GM19351 (cell line): Measurements from ENCODE around the gene DOP1B.
A peak's percentile ranks its signal among the peaks of the same experiment; 100 is the strongest.
"Not testable (repeated sequence)": the region's sequence is repeated elsewhere in the genome, so short reads cannot be mapped to it uniquely, and the experiment has no call there.

Source experiments
- ATAC-seq: cut with Tn5 transposase; IDR thresholded peaks from one replicate; pipeline ENCODE4 v1.9.1; 2021; ENCODE audit warnings: mild to moderate bottlenecking, moderate library complexity; ENCODE audit not compliant: unreplicated experiment

Gene DOP1B, protein sequence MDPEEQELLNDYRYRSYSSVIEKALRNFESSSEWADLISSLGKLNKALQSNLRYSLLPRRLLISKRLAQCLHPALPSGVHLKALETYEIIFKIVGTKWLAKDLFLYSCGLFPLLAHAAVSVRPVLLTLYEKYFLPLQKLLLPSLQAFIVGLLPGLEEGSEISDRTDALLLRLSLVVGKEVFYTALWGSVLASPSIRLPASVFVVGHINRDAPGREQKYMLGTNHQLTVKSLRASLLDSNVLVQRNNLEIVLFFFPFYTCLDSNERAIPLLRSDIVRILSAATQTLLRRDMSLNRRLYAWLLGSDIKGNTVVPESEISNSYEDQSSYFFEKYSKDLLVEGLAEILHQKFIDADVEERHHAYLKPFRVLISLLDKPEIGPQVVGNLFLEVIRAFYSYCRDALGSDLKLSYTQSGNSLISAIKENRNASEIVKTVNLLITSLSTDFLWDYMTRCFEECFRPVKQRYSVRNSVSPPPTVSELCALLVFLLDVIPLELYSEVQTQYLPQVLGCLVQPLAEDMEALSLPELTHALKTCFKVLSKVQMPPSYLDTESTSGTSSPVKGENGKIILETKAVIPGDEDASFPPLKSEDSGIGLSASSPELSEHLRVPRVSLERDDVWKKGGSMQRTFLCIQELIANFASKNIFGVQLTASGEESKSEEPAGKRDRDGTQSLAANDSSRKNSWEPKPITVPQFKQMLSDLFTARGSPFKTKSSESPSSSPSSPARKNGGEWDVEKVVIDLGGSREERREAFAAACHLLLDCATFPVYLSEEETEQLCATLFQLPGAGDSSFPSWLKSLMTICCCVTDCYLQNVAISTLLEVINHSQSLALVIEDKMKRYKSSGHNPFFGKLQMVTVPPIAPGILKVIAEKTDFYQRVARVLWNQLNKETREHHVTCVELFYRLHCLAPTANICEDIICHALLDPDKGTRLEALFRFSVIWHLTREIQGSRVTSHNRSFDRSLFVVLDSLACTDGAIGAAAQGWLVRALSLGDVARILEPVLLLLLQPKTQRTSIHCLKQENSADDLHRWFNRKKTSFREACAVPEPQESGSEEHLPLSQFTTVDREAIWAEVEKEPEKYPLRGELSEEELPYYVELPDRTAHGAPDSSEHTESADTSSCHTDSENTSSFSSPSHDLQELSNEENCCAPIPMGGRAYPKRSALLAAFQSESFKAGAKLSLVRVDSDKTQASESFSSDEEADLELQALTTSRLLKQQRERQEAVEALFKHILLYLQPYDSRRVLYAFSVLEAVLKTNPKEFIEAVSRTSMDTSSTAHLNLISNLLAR (N-terminal part only)

DNA sequence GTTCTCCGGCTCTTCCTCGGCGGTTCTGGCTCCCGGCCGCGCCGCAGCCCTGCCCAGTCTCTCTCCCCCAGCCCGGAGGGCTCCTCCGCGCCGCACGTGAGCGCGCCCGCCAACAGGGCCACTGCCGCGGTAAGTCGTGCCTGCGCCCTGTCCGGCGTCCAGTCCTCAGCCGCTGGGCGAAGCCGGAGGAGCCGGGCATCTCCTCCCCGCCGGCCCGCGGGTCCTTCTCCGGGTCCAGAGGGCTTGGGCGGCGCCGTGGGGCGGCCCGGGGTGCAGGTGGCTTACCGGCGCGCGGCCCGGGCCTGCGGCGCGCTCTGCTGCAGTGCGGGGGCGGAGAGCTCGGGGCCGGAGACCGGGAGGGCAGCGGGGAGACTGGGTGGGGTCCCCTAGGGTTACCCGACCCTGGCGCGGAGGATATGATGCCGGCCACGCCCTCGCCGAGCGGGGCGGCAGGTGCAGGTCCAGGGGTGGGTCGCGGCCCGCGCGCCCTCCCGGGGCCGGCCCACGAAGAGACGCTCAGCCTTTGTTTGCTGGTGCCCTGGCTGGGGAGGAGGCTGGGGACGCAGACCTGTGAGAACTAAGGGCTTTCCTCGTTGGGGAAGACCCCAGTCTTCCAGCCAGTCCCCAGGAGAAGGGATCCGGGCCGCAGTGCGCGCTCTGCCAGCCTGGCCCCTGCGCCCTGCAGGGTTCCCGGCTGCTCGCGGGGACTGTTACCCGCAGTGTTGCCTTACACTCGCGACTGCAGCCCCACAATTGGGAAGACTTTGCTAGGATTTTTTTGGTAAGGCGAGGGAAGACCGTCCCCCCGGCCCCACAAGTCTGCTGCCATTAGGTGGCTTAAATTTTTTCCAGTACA lies at the start of gene DOP1B:
DOP1B (plus strand) TSS at position 10 of the 856 bp plus-strand sequence. CDS start 7,910 bp downstream, outside the sequence.
- ATAC-seq = peak; percentile 24

GRCh38 chr21:36109868-36110267 lies 46.8 kb upstream of the DOP1B start:
- ATAC-seq = no peak

DNA sequence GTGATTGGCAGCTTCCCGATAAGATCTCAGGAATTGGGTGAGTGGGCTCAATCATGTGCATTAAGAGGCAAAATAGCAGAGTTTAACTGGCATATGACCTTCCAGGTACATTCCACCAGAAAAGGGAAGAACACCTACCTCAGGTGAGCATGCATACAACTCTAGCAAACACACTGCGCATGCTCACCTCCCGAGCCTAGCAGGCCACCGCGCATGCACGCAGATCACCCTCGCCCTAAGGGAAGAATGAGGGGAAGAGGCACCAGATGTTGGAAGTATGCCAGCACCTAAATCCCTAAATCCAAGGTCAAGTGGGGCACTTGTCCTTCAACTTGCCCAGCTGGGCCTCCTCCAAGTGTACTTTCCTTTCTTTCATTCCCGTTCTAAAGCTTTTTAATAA lies 45.4 kb upstream of the DOP1B start:
- ATAC-seq = no peak

DNA sequence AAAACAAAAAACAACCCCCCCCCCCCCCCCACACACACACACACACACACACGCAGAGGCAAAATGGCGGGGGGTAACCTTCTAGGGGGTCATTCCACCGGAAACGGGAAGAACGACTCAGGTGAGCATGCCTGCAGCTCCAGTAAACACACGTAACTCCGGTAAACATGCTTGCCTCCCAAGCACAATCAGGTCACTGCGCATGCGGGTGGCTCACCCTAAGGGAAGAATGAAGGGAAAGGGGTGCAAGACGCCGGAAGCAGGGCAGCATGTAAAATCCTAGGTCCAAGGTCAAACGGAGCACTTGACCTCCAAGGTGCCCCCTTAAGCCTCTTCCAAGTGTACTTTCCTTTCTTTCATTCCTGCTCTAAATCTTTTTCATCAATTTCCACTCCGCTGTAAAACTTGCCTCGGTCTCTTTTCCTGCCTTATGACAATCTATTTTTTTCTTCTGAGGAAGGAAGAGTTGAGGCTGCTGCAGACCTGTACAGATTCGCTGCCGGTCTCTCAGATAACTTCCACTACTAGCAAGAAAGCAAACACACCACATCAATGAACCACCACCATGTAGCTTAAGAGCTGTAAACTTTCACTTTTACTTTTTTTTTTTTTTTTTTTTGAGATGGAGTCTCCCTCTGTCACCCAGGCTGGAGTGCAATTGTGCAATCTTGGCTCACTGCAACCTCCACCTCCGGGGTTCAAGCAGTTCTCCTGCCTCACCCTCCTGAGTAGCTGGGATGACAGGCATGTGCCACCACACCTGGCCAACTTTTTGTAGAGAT lies 42.8 kb upstream of the DOP1B start:
- no peak for ATAC-seq

DNA sequence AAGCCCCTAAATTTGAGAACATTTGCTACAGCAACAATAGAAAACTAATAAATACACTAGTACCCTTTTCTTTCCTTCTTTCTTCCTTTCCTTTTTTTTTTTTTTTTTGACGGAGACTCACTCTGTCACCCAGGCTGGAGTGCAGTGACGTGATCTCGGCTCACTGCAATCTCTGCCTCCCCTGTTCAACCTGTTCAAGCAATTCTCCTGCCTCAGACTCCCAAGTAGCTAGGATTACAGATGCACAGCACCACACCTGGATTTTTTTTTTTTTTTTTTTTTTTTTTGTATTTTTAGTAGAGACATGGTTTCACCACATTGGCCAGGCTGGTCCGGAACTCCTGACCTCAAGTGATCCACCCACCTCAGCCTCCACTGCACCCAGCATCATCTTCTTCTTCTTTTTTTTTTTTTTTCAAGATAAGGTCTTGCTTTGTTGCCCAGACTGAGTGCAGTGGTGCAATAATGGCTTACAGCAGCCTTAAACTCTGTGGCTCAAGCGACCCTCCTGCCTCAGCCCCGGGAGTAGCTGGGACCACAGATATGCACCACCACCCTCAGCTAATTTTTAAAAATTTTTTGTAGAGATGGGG lies 41.4 kb upstream of the DOP1B start:
- ATAC-seq = no peak

DNA sequence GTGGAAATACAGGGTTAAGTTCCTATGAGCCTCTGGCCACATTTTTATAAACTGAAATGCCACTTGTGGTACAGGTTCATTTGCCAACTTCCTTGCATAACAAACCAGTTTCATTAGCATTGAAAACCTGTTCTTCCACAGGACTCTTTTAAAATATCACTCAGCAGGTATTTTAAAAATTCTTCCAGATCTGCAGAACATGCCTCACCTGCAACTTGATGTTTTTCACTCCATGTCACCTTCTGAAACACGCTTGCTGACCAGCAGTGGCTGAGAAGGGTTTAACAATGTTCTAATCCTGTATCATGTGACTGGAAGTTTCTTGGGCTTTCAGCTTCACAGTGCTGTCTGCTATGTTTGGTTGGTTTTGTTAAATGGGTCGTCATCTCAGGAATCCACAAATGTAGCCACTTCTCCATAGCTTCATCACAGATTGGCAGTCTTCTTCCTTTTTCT lies 39.3 kb upstream of the DOP1B start:
- ATAC-seq = no peak

GRCh38 chr21:36120304-36120888 lies 36.2 kb upstream of the DOP1B start:
- ATAC-seq = no peak

- no peak for ATAC-seq
Observed at GRCh38 chr21:36122977-36123376, 33.6 kb upstream of the DOP1B start.

GRCh38 chr21:36124395-36124794 lies 32.2 kb upstream of the DOP1B start:
- no peak for ATAC-seq

DNA sequence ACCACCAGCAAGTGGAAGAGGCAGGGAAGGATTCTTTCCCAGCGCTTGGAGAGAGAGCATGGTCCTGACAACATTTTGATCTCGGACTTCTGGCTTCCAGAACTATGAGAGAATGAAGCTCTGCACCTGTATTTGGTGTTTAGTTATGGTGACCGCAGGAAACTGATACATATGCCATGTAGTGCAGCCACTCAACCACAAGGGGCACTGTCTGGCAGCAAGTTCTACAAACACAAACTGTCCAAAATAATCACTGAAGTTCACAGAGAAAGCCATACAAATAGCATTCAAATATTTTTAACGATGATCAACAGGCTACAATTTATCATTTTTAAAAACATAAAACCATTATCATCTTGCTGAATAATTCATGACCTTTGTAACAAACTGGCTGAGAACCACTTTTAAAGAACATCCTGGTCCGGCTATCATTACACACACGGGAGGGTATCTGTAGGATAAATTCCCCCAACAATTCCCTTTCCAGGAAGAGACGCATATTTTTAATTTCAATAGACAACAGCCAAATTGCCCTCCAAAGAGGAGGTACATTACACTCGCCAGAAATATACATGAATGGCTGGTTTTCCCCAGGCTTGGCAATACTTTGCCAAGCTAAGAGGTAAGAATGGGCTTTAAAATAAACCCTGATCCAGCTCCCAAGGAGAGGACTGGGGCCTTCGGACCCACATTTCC lies 31.0 kb upstream of the DOP1B start:
- ATAC-seq = peak; percentile 43

DNA sequence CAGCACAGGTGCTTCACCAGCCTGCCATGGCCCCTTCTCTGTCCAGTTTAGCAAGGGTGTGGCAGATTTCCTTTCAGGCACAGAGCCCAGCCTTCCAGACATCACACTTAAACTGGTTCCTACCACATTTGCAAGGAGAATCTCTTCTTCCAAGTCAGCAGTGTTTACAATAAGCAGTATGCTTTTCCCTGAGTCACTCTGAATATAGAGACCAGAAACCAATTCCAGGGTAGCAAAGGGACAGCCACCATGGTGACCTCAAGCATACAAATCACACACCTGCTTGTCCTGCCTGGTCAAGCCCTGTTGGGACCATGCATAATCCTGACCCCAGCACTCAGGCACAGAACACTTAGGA lies 30.4 kb upstream of the DOP1B start:
- ATAC-seq = no peak

DNA sequence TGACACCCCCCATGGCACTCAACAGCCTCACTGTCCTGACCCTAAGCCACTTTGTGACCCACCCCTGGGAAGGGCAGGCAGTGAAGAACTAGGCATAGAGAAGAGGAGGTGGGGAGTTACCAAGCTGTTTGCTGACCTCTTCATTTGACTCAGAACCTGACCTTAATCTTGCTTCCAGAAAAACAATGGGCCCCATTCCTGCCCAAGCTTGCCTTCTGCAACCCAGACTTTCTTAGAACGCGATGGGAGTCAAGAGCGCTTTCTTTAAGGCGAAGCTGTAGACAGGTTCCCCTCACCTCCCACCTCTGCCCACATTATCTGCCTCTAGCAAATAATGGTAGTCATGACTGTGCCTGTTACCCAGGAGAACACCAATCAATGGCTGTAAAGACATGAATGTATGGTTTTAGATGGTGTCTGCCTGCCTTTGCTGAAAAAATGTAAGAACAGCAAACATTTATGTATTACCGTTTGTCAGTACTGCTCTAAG lies 30.0 kb upstream of the DOP1B start:
- ATAC-seq = no peak

DNA sequence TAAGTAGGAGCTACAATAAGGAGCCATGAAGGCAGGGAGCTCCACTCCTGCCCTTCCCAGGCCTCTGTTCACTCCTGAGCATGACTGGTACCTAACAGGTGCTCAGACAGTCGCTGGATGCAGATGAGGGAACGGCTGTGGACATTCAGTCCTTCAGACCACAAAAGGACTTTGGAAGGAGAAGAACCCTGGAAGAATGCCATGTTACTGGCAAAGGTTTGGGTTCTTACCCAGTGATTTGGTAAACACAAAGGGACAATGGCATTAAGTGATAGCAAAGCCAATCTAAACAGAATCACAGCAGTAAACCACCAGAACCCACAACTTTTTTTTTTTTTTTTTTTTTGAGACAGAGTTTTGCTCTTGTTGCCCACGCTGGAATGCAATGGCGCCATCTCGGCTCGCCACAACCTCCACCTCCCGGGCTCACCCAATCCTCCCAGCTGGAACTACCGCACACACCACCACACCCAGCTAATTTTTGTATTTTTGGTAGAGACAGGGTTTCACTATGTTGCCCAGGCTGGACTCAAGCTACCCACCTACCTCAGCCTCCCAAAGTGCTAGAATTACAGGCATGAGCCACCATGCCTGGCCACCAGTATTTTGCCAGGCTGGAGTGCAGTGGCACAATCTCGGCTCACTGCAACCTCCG lies 29.2 kb upstream of the DOP1B start:
- no peak for ATAC-seq

DNA sequence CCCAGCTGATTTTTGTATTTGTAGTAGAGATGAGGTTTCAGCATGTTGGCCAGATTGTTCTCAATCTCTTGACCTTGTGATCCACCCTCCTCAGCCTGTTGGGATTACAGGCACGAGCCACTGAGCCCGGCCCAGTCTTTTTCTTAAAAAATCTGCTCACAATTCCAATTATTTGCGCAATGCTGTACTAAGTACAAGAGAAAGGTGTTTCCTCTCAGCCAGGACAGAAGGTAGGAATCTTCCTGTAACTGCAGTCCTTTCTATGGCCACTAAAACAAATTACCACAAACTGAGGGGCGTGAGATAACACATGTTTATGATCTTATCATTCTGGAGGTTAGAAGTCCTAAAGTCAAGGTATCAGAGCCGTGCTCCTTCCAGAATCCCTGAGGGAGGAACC lies 28.6 kb upstream of the DOP1B start:
- ATAC-seq = no peak

DNA sequence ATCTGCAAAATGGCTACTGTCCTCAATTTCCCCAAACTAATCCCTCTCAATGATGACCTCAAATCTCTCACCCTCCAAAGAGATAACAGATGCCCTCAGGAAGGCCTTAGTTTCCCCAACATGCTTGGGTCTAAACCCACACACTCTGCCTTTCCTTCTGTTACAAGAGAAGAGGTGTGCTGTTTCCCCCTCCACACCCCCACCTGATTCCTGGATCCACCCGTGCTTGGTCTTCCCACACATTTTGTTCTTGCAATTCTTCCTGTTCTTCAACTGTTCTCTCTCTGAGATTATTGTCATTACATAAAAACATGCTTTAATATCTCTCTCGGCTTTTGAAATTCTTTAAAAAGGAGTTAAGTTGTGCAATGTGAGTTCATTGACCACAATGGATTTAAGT lies 27.4 kb upstream of the DOP1B start:
- no peak for ATAC-seq

- not testable (repeated sequence) for ATAC-seq
Observed at GRCh38 chr21:36130414-36130762, 26.2 kb upstream of the DOP1B start.

DNA sequence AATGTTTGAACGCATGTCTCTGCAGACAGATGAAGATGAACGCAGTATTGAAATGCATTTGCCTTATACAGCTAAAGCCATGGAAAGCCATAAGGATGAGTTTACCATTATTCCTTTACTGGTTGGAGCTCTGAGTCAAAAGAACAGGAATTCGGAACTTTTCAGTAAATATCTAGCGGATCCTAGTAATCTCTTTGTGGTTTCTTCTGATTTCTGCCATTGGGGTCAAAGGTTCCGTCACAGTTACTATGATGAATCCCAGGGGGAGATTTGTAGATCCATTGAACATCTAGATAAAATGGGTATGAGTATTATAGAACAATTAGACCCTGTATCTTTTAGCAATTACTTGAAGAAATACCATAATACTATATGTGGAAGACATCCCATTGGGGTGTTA lies 25.8 kb upstream of the DOP1B start:
- ATAC-seq = not testable (repeated sequence)
